ENCODE data around the gene PBX3. TPM values are rescaled to one million over a fixed set of nuclear protein-coding genes. Genes with fewer than 3 reads are reported as not detected.

Gene PBX3
- total RNA-seq, 4 donors from 2014 or later = 25.7 to 71.5 (median 45.1) TPM

- WGBS = 62% methylated on average over 1 of the region's 1 CpG
- TF ChIP-seq CTCF (IDR thresholded peaks at IDR 0.05) (no peak), EP300 (IDR thresholded peaks at IDR 0.05) (no peak), POLR2A (IDR thresholded peaks at IDR 0.05) (no peak), POLR2AphosphoS5 (IDR thresholded peaks at IDR 0.05) (no peak)
Measured at GRCh38 chr9:125906144-125906543, 159.0 kb downstream of the PBX3 start.

DNA sequence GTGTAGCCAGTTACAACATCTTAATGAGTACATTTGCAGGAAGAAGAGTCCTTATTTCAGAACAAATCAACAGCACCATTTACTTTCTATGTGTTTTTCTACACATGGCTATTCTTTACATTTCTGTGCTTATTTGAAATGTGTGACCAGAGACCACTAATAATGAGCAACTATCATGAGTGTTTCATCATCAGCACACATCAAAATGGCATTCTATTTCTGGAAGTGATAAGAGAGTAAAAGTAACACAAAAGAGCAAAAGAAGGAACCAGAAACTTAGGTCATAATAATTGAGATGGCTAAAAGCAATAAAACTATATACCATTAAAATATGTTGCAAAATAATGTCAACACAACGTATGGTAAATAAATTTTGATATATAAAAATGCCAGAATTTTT, 159.7 kb downstream of the PBX3 start:
- no peak for DNase-seq (ENCODE audit: low spot score in 2 of 2)
- no peak overlapping the region for H3K27ac ChIP-seq
- no peaks in the 10 kb centered on the region for H3K36me3 ChIP-seq
- 95% methylated on average over 1 of the region's 1 CpG for WGBS
- H3K4me1 ChIP-seq = no peaks in the 10 kb centered on the region
- H3K9me3 ChIP-seq = no peaks in the 10 kb centered on the region
- TF ChIP-seq CTCF (IDR thresholded peaks at IDR 0.05) (no peak), POLR2A (IDR thresholded peaks at IDR 0.05) (no peak), EP300 (IDR thresholded peaks at IDR 0.05) (no peak), POLR2AphosphoS5 (IDR thresholded peaks at IDR 0.05) (no peak)
- H3K4me3 ChIP-seq = no peak overlapping the region
- no peaks in the 10 kb centered on the region for H3K27me3 ChIP-seq

More at GRCh38 chr9:125906144-125906543, 159.0 kb downstream of the PBX3 start:
- Histone ChIP-seq H3K4me3 (no peak overlapping the region), H3K27ac (no peak overlapping the region), H3K4me1 (no peaks in the 10 kb centered on the region), H3K36me3 (no peaks in the 10 kb centered on the region), H3K27me3 (no peaks in the 10 kb centered on the region), H3K9me3 (no peaks in the 10 kb centered on the region)
- no peak for DNase-seq (ENCODE audit: low spot score in 2 of 2)

DNA sequence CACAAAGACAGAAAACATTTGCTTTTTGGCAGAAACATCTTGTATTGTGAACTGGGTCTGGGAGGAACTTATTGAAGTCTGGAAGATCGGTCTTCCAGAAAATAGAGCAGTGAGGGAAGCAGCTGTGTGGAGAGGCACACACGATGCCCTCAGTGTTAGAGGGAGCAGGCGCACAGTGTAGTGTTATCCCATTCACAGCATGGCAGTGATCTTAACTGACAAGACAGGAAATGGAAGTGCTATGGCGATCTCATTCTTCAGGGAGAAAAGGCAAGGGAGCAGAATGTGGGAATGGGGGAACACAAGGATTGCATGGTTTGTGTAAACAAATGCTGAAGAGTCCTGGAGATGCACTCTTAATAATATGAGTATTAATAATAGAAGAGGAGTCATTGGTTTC, 161.0 kb downstream of the PBX3 start:
- H3K27ac ChIP-seq = no peak overlapping the region
- no peaks in the 10 kb centered on the region for H3K36me3 ChIP-seq
- WGBS = 72% methylated on average over 4 of the region's 4 CpGs

GRCh38 chr9:125908966-125909365, 161.8 kb downstream of the PBX3 start:
- Histone ChIP-seq H3K4me1 (no peaks in the 10 kb centered on the region), H3K36me3 (no peaks in the 10 kb centered on the region), H3K4me3 (no peak overlapping the region), H3K9me3 (no peaks in the 10 kb centered on the region), H3K27me3 (no peaks in the 10 kb centered on the region), H3K27ac (no peak overlapping the region)
- WGBS = 95% methylated on average over 2 of the region's 2 CpGs
- DNase-seq (ENCODE audit: low spot score in 2 of 2) = no peak
- no peak for TF ChIP-seq POLR2AphosphoS5 (IDR thresholded peaks at IDR 0.05)
- TF ChIP-seq POLR2A (IDR thresholded peaks at IDR 0.05) = no peak
- TF ChIP-seq CTCF (IDR thresholded peaks at IDR 0.05) = no peak
- TF ChIP-seq EP300 (IDR thresholded peaks at IDR 0.05) = no peak

More for the DNA sequence above, 161.0 kb downstream of the PBX3 start:
- Histone ChIP-seq H3K9me3 (no peaks in the 10 kb centered on the region), H3K27me3 (no peaks in the 10 kb centered on the region), H3K4me1 (no peaks in the 10 kb centered on the region), H3K4me3 (no peak overlapping the region)
- no peak for DNase-seq (ENCODE audit: low spot score in 2 of 2)
- TF ChIP-seq CTCF (IDR thresholded peaks at IDR 0.05) = no peak
- TF ChIP-seq POLR2AphosphoS5 (IDR thresholded peaks at IDR 0.05) = no peak
- no peak for TF ChIP-seq POLR2A (IDR thresholded peaks at IDR 0.05)

DNA sequence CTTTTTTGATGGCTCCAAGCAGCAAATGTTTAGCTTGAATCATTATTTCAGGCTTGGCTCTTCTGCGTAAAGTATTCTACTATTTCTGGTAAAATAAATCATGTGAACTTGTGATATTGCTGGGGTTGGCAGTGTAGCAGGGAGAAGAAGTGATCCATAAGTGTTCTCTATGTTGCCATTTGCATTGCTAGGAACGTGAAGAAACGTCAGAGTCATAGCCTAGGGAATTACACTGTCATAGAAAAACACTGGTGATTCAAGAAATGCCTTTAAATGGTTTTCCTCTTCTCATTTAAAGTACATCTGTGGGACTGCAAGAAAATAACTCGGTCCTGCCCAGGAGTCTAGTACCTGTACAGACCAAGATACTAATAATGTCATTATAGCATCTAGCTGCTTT, 162.3 kb downstream of the PBX3 start:
- Histone ChIP-seq H3K36me3 (no peaks in the 10 kb centered on the region), H3K9me3 (no peaks in the 10 kb centered on the region), H3K4me1 (no peaks in the 10 kb centered on the region), H3K4me3 (no peak overlapping the region), H3K27ac (no peak overlapping the region), H3K27me3 (no peaks in the 10 kb centered on the region)
- TF ChIP-seq POLR2AphosphoS5 (IDR thresholded peaks at IDR 0.05) (no peak), POLR2A (IDR thresholded peaks at IDR 0.05) (no peak), CTCF (IDR thresholded peaks at IDR 0.05) (no peak), EP300 (IDR thresholded peaks at IDR 0.05) (no peak)
- WGBS = 86% methylated on average over 4 of the region's 4 CpGs
- DNase-seq (ENCODE audit: low spot score in 2 of 2) = no peak

Measured in suprapubic skin (tissue), 4 donors.